ENCODE measurements around the gene TIMM44.

The TIMM44 gene

DNA sequence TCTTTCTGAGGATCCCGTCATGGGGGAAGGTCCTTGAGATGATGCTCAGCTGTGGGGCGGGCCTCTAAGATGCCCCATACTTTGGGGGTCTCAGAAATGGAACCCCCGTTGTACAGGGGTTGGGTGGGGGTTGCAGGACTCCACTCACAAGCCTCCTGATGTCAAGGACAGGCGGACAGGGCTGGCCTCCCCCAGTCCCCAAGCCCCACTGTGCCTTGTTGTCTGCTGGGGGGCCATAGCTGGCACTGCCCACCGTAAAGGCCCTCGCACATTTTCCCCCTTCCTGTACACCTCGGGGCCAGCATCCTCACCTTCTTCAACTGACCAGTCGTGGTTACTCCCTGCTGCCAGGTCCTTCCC, 20.6 kb downstream of the TIMM44 start:
- DNase-seq (ENCODE audit: low read depth): no peak
- no peak for TF ChIP-seq POLR2A (IDR thresholded peaks at IDR 0.05; ENCODE audit: extremely low read depth, insufficient read length)
- no peak overlapping the region for H3K4me3 ChIP-seq (ENCODE audit: low read depth, low read length)

DNA sequence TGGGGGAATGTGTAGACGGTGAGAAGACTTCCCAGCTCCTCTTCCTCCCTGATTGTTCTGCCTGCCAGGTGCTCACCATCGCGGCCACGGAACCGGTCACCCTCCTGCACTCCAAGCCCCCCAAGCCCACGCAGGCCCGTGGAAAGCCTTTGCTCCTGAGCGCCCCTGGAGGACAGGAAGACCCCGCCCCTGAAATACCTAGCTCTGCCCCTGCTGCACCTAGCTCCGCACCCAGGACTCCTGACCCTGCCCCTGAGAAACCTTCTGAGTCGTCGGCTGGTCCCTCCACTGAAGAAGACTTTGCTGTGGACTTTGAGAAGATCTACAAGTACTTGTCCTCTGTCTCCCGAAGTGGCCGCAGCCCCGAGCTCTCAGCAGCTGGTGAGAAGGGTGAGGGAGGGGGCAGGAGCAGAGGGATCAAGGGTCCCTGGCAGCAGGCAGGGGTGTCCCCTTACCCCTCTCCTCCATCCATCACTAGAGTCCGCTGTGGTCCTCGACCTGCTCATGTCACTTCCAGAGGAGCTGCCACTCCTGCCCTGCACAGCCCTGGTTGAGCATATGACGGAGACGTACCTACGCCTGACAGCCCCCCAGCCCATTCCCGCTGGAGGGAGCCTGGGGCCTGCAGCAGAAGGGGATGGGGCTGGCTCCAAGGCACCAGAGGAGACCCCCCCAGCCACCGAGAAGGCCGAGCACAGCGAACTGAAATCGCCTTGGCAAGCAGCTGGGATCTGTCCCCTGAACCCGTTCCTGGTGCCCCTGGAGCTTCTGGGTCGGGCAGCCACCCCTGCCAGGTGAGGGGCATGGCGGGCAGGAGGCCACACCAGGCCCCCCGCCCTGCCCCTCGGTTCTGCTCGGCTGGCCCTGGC, 21.3 kb downstream of the TIMM44 start:
- TF ChIP-seq POLR2A (IDR thresholded peaks at IDR 0.05; ENCODE audit: extremely low read depth, insufficient read length) (no peak), MYC (IDR thresholded peaks at IDR 0.05; ENCODE audit: low read depth, low read length) (no peak), MAX (IDR thresholded peaks at IDR 0.05; ENCODE audit: low read depth, low read length) (no peak), CTCF (IDR thresholded peaks at IDR 0.05; ENCODE audit: low read depth, low read length) (no peak)
- no peak for DNase-seq (ENCODE audit: low read depth)
- no peak overlapping the region for H3K4me3 ChIP-seq (ENCODE audit: low read depth, low read length)

DNA sequence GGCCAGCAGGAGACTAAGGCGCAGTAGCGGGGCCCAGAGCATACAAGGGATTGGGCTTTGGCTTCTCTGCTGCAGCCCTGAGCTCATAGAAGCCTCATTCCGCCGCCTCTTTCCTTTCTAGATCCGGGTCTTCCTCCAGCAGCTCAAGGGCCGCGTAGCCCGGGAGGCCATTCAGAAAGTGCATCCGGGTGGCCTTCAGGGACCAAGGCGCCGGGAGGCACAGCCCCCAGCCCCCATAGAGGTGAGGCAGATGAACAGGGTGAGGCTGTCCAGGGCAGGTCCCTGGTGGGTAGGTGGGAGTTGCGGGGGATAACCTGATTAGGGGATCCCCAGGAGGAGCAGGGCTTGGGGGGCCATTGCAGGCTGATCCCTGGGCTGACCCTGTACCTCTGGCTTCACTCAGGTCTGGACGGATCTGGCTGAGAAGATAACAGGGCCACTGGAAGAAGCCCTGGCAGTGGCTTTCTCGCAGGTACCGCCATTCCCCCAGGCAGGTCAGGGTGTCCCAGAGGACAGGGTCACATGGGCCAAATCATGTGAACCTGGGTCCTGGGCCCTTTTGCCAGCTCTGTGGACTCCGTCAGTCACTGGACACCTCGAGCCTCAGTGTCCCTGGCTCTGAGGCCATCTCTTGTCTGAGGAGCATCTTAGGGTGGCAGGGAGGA, 22.0 kb downstream of the TIMM44 start:
- H3K4me3 ChIP-seq (ENCODE audit: low read depth, low read length): peak overlapping the region; percentile 67
- TF ChIP-seq MYC (IDR thresholded peaks at IDR 0.05; ENCODE audit: low read depth, low read length) (no peak), MAX (IDR thresholded peaks at IDR 0.05; ENCODE audit: low read depth, low read length) (no peak), POLR2A (IDR thresholded peaks at IDR 0.05; ENCODE audit: extremely low read depth, insufficient read length) (no peak), CTCF (IDR thresholded peaks at IDR 0.05; ENCODE audit: low read depth, low read length) (no peak)
- no peak for DNase-seq (ENCODE audit: low read depth)

- peak overlapping the region; percentile 67 for H3K4me3 ChIP-seq (ENCODE audit: low read depth, low read length)
- peak; percentile 97 for DNase-seq (ENCODE audit: low read depth)
- TF ChIP-seq POLR2A (IDR thresholded peaks at IDR 0.05; ENCODE audit: extremely low read depth, insufficient read length): peak; percentile 38
- TF ChIP-seq MAX (IDR thresholded peaks at IDR 0.05; ENCODE audit: low read depth, low read length): peak; percentile 30; the same call in 1 of the 2 replicates
- no peak for TF ChIP-seq MYC (IDR thresholded peaks at IDR 0.05; ENCODE audit: low read depth, low read length)
- TF ChIP-seq CTCF (IDR thresholded peaks at IDR 0.05; ENCODE audit: low read depth, low read length): no peak
Measured at GRCh38 chr19:7920519-7921301, 22.8 kb downstream of the TIMM44 start.

GRCh38 chr19:7919610-7920518, 23.6 kb downstream of the TIMM44 start, which contains the start of gene SNAPC2:
SNAPC2 (plus strand) TSS chr19:7920338; CDS start chr19:7920367, 29 bp downstream.
- peak; percentile 96 for DNase-seq (ENCODE audit: low read depth)
- peak; percentile 76 for TF ChIP-seq MAX (IDR thresholded peaks at IDR 0.05; ENCODE audit: low read depth, low read length)
- TF ChIP-seq POLR2A (IDR thresholded peaks at IDR 0.05; ENCODE audit: extremely low read depth, insufficient read length): peak; percentile 54
- no peak for TF ChIP-seq CTCF (IDR thresholded peaks at IDR 0.05; ENCODE audit: low read depth, low read length)
- TF ChIP-seq MYC (IDR thresholded peaks at IDR 0.05; ENCODE audit: low read depth, low read length): peak; percentile 76
- H3K4me3 ChIP-seq (ENCODE audit: low read depth, low read length): peak within 1 kb of the TSS; percentile 67
